ENCODE results near the gene SPCS3.
"Not testable (repeated sequence)": the region's sequence is repeated elsewhere in the genome, so short reads cannot be mapped to it uniquely, and the experiment has no call there.

SPCS3 gene

DNA sequence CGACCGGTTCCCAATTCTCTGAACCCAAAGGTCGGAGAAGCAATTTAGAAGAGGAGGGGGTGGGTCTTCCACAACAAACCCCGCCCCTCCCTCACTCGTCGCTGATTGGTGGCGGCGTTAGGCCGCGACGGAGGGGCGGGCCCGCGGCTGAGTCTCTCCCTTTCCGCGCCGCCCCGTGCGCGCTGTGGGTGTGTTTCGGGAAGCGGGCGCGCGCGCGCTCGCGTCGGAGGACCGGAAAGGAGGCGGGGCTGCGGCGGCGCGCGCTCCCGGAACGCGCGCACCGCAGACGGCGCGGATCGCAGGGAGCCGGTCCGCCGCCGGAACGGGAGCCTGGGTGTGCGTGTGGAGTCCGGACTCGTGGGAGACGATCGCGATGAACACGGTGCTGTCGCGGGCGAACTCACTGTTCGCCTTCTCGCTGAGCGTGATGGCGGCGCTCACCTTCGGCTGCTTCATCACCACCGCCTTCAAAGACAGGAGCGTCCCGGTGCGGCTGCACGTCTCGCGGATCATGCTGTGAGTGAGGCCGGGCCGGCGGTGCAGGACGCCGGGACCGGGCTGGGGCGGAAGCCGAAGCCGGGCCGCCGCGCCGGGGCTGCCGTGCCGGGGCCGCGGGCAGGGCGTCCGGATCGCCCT, at the start of gene SPCS3:
Gene SPCS3, plus strand, starts transcription at position 263 of the 636 bp plus-strand sequence. Its CDS starts 111 bp downstream, at position 374.
- DNase-seq (ENCODE audit: low read depth in 3 of 3, low spot score in 1 of 3): peak; percentile 83 to 92 (median 91)

DNA sequence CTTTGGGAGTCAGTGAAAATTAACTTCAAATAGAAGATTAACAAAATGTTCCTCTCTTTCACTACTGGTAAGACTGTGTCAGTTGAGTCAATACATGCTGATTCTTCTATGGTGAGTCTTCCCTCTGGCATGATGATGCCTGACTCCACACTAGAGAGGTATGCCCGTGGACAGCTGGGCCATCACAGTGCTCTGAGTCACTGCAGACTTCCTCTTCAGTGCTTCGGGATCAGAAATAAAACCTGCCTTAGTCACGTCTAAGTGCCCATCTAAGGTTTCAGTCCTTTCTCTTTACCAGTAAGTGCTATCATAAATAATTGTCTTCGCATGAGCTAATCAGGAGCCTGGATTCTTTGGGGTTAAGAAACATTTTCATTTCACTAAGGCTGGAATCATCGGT, 49.1 kb upstream of the SPCS3 start:
- DNase-seq (ENCODE audit: low read depth in 3 of 3, low spot score in 1 of 3): no peak

DNA sequence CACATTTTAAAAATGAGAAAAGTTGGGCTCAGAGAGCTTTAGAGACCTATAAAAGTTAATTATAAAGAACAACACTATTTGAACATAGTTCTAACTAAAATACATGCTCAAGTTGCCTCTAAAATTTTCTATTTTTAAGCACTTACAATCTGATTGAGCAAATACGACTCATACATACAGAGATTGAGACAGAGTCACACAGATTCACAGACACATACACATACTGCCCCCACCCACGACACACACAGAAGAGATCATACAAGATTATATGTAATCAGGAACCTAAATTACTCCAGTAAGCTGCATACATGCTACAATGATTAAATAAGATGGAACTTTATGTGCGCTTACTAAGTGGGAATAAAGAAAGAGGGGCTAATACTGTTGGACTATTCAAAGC, 48.0 kb upstream of the SPCS3 start:
- DNase-seq (ENCODE audit: low read depth in 3 of 3, low spot score in 1 of 3): no peak

DNA sequence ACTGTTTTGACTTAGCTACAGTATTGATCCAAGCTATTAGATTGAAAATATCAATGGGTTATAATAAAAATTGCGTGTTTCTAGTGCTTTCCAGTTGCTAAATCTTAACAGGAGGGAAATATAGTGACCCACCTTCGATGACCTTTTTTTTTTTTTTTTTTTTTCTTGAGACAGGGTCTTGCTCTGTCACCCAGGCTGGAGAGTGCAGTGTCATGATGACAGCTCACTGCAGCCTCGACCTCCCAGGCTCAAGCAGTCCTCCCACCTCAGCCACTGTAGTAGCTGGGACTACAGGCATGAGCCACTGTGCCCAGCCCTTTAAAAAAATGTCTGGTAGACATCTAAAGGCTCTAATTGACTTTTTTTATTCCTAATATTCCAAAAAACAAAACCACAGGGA, 47.0 kb upstream of the SPCS3 start:
- no peak for DNase-seq (ENCODE audit: low read depth in 3 of 3, low spot score in 1 of 3)

DNA sequence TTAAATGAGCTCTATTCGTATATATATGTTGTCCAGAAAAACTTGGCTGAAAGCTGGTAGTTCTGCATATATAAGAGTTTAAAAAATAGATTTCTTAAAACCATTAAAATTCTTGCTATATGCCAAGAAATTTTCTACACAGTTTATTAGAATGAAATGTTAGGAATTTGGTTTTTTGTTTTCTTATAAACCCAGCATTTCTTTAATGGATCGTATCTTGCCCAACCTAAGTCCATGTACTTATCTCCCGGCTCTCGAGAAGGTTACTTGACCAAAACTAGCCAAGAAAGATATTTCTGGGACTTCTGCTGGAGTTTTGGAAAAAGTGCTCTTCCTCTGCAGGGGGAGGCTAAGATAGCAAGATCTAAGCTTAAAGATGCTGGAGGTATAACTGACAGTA, 46.0 kb upstream of the SPCS3 start:
- DNase-seq (ENCODE audit: low read depth in 3 of 3, low spot score in 1 of 3): no peak

DNA sequence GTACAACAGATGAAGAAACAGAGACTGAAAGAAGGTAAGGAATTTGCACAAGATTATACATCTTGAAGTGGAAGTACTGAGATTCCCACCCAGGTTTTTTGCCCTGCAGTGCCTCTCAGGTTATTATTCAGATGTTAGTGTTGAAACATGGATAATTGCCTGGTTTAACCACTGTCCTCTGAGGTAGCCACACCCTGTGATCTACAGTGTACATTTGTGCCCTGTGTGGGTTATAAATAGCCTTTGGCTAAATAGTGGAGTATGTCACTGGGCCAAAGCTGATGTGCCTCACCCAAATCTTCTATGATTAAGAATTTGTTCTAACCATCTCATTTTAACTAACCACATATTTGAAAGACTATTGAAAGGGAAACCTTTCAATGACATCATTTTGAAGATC, 45.3 kb upstream of the SPCS3 start:
- no peak for DNase-seq (ENCODE audit: low read depth in 3 of 3, low spot score in 1 of 3)

DNA sequence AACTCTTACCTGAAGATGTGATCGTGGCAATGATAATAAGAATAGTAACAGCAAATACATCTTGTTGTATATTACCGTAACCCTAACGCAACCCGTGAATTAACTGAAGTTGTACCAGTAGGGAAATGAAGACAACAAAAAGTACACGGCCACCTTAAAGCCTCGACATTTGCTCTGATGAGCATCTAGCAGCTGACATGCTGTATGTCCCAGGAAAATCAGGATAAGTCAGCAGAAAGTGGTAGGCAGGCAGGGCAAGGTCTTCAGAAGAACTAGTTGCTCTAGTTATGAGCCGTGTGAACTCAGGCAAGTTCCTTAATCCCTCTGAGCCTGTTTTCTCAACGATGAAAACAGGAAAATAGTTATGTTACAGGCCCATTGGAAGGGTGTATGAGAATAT, 43.1 kb upstream of the SPCS3 start:
- no peak for DNase-seq (ENCODE audit: low read depth in 3 of 3, low spot score in 1 of 3)

DNA sequence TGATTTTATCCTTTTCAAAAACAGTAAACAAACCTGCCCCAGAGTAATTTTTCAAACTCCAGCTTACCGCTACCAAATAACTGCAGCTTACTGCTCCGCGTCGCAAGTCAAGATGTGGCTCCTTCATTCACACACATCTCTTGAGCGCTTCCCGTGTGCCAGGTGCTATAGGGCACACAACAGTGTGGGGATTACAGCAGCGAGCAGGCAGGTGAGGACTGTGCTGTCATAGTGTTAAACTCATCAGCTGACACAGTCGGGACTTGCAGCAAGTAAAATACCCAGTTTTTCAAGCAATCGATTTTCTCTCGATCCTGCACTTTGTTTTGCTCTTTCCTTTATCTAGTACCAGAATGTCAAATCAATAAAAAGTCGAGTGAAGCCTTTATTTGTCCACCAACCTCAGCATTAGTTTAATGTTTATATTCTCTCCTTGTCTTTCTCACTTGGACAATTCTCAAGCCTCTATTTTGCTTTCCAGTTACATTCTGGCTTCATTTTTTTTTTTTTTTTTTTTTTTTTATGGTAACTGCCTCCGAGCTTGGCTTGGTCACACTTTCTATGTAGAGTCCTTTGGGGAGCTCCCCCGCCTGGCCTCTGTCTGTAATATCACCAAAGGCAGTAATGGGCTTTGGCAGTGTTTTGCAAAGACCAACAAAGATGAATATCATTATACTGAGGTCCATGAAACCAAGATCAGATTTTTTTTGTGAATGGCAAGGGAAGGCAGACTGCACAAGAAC, 42.4 kb upstream of the SPCS3 start:
- DNase-seq (ENCODE audit: low read depth in 3 of 3, low spot score in 1 of 3): peak in 1 of 3 donors; percentile 5

DNA sequence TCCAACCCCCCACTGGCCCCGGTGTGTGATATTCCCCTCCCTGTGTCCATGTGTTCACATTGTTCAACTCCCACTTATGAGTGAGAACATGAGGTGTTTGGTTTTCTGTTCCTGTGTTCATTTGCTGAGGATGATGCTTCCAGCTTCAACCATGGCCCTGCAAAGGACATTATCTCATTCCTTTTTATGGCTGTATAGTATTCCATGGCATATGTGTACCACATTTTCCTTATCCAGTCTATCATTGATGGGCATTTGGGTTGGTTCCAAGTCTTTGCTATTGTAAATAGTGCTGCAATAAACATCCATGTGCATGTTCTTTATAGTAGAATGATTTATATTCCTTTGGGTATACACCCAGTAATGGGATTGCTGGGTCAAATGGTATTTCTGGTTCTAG, 40.2 kb upstream of the SPCS3 start:
- DNase-seq (ENCODE audit: low read depth in 3 of 3, low spot score in 1 of 3): not testable (repeated sequence)

DNA sequence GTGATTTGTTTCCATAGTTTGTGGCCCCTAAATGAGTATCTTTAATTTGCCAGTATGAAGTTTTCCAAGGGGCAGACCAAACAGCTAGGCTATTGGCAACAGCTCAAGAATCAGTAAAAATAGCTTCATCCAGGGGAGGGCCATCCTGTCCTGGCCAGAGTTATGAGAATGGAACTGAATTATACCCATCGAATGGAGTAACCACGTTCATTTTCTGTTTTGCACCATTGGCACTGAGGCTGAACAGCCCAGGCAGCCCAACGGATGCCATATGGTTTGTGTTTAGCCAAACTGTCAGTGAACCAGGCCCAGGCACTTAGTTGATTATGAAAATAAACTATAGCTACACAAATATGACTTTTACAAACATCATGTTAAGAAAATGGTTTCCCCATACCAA, 33.0 kb upstream of the SPCS3 start:
- DNase-seq (ENCODE audit: low read depth in 3 of 3, low spot score in 1 of 3): no peak

DNA sequence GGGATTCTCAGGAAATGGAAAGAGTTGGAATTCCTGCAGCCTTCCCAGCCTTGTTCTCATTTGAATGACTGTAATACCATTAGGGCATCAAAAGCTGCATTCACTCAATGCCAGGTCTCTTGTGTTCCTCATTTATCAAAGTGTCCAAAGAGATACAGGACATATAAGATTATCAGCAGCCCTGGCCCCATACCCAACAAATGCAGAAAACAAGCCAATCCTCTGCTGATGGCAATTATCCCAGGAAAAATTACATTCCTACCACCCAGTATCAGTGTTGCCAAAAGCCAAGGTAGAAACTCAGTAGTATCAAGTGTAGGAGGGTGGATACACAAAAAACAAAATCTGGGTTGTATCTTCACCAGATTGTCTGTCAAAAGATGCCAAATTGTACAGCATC, 32.2 kb upstream of the SPCS3 start:
- DNase-seq (ENCODE audit: low read depth in 3 of 3, low spot score in 1 of 3): no peak

DNA sequence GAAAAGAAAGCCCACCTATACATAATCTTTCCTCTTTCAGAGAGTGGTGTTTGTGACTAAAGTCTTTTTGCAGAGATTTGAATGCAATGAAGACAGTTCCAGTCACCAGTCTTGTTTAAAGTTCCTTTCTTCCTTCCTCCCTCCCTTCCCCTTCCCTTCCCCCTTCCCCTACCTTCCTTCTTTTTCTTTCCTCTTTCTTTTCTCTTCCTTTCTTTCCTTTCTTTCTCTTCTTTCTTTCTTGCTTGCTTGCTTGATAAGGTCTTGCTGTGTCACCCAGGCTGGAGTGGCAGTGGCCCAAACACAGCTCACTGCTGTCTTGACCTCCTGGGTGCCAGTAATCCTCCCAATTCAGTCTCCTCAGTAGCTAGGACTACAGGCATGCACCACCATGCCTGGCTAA, 31.7 kb upstream of the SPCS3 start:
- DNase-seq (ENCODE audit: low read depth in 3 of 3, low spot score in 1 of 3): no peak

DNA sequence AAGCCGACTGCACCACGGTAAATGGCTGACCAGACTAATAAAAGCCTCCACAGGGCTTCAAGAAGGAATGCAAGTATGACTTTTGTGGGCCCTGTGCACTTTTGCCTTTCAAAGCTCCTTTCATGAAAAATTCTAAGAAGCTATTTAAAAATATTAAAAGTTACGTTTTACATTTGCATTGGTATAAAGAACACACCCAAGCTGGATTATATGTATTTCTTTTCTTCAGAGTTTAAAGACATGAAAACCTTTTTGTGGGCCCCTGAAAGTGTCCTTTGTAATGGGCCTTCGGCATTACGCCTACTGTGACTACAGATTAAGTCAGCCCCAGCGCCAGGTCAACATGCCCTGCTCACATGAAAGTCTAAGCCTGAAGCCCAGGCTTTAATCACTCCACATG, 30.2 kb upstream of the SPCS3 start:
- DNase-seq (ENCODE audit: low read depth in 3 of 3, low spot score in 1 of 3): no peak

DNA sequence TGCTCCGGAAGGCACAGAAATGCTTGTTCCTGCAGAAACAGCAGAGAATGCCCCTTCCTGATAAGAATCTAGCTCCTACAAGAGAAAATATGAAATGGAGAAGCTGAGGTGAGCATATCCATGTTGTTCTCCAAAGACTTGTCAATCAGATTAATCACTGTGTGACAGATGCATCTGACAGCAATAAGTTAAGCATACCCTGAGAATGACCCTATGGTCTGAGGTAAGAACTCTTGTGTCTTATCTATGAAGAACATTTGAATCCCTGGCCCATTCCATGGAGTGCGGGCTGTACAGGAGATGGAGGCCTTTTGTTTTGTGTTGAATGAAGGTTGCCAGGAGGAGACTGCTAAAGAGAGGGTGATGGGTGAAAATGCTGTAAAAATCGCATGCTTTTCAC, 29.2 kb upstream of the SPCS3 start:
- DNase-seq (ENCODE audit: low read depth in 3 of 3, low spot score in 1 of 3): no peak

DNA sequence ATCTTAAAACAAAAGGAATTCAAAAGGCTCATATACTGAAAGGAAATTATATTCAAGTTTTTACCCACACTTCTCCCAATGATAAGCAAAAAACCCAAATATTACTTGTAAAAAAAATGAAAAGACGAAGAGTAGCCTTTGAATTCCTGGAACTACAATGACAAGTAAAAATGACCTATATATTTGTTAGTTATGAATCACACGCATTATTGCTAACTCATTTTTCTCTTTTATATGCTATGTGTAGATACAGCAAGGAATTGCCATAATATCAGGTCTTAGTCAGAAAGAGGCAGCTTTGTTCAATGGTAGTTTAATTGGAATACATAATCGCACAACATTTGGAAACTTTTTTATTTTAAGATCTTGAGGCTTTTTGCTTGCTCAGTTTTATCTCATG, 28.0 kb upstream of the SPCS3 start:
- DNase-seq (ENCODE audit: low read depth in 3 of 3, low spot score in 1 of 3): no peak

DNA sequence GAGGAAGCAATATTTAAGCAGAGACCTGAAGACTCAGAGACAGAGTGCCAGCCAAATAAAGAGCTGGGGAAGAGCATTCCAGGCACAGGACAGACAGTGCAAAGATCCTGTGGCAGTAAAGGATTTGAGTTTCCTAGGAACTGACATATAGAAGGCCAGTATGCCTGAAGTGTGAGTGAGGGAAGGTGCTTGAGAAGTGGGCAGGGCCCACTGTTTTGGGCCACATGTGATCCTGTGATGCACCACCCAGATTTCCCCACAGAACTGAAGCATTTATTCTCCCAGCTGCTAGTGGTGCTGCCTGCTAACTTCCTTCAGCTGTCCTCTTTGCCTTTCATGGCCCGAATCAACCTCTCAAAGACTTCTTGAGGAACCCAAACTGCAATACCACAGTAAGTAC, 26.8 kb upstream of the SPCS3 start:
- no peak for DNase-seq (ENCODE audit: low read depth in 3 of 3, low spot score in 1 of 3)

DNA sequence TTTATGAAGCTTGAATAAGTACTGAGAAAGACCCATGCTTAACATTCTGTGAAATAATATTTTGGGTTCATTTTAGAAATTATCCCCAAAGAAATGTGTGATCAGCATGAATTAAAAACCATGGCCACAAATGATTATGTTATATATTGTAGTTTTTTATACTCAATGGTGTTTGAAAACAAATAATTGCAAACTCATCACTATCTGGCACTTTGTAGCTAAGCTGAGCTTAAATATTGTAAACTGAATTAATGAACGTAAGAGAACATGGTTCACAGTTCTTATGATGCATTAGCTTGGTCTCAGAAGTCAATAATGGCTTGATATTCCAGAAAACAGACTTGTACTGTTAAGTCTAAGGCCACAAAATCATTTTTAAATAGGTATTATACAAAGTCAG, 26.1 kb upstream of the SPCS3 start:
- no peak for DNase-seq (ENCODE audit: low read depth in 3 of 3, low spot score in 1 of 3)

DNA sequence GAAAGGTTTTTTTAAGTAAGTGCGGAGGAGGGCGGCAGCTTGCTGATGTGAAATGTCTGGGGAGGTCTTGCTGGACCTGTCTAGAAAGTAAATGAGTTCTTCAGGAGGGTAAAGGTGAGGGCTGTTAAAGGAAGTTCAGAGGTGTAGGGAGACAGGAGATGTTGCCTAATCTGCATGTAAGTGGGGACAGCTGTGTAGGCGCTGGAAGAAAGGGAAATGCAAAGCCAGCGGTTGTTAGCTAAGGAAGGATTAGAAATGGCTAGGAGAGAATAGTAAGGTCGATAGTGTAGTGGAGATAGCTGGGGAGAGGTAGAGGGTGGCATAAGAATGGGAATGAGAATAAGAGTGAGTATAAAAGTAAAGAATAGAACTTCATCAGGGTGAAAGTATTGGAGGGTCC, 23.9 kb upstream of the SPCS3 start:
- DNase-seq (ENCODE audit: low read depth in 3 of 3, low spot score in 1 of 3): not testable (repeated sequence)

DNA sequence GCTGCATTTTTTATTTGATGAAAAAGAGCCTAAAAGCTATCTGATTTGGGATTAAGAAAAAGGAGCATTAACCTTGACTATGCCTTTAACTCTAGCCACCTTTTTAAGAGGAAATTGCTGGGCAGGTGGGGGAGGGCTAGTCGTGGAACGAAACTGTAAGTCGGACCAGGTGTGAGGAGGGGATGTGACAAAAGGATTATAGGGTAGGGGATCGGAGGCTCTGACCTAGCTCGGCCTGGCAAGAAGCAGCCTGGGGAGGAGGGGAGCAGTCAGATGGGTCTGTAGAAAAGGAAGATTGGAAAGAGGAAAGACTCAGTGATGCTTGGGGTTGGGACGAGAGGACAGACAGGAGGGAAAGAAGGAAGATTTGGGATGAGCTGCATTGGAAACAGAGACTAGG, 21.1 kb upstream of the SPCS3 start:
- no peak for DNase-seq (ENCODE audit: low read depth in 3 of 3, low spot score in 1 of 3)

DNA sequence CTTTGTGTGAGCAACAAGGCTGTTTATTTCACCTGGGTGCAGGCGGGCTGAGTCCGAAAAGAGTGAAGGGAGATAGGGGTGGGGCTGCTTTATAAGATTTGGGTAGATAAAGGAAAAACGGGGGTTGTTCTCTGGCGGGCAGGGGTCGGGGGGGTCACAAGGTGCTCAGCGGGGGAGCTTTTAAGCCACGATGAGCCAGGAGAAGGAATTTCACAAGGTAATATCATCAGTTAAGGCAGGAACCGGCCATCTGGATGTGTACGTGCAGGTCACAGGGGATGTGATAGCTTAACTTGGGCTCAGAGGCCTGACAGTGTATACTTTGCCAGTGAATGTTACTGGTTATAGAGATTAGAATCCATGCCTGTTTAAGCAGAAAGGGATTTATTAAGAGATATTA, 19.7 kb upstream of the SPCS3 start:
- no peak for DNase-seq (ENCODE audit: low read depth in 3 of 3, low spot score in 1 of 3)

DNA sequence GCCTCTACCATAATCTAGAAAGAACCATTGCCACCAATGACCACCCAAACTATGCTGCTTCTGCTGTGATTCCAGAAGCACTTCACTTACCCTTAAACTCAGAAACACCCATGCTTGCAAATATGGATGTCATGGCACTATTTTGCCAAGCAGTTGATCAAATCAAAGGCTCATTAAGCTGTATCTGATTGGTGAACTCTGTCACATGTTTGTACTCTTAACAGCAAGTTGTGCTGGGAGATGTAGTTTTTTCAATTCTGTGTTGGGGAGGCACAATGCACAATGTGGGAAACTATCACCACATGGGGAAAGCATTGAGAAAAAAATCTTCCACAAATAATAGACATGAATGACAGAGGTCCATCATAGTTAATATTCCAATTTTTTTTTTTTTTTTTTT, 19.2 kb upstream of the SPCS3 start:
- DNase-seq (ENCODE audit: low read depth in 3 of 3, low spot score in 1 of 3): no peak

DNA sequence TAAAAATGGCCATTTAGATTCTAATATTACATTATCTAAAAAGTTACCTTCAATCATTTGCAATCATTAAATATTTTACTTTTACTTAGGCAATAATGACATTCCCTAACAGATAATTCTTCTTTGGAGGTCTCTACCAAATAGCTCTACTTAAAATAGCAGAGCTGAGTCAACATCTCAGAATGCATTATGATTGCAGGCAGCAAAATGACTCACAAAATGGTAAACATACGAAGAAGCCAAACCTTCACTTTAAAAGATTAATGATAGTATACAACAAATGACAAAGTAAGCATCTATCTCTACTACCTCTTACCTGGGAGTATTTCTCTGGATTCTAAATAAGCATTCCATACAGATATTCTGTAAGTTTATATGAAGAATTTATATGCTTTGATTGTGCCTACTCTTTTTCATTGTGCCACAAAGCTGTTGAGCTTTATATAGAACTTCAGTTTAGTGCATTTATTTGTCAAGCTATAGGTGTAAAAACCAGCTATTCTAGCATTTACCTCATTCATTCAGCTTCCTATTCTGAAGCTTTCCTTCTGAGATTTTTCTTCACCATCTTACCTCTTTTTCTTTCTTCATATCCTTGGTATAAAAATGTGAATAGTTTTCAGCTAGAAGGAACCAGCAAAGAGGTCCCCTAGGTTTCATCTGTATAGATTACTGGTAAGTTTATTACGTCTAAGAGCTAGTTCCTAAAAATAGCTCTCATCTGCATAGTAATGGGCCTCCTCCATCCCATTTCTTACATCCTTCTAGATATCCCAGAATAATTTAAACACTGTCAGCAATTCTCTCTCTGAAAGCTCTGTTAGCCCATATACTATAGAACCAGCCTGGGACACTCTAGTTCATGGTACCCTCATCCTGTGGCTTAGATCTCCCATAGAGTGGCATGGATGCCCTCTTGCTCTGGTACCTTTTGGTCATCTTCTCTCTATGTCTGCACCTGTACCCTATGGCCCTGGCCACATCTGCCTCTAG, 17.2 kb upstream of the SPCS3 start:
- DNase-seq (ENCODE audit: low read depth in 3 of 3, low spot score in 1 of 3): no peak
